Measurements from ENCODE around the gene DPEP1.
"Not testable (repeated sequence)": the region's sequence is repeated elsewhere in the genome, so short reads cannot be mapped to it uniquely, and the experiment has no call there.

Gene DPEP1

GRCh38 chr16:89613231-89613953 lies at the start of gene DPEP1:
TSS of gene DPEP1 (plus strand) at chr16:89613642. CDS start at chr16:89630411, 16,769 bp downstream.
- no peaks in the 10 kb centered on the region for H3K27me3 ChIP-seq (ENCODE audit: control insufficient read depth in 1 of 2, insufficient read depth in 2 of 2, low read length in 2 of 2)

DNA sequence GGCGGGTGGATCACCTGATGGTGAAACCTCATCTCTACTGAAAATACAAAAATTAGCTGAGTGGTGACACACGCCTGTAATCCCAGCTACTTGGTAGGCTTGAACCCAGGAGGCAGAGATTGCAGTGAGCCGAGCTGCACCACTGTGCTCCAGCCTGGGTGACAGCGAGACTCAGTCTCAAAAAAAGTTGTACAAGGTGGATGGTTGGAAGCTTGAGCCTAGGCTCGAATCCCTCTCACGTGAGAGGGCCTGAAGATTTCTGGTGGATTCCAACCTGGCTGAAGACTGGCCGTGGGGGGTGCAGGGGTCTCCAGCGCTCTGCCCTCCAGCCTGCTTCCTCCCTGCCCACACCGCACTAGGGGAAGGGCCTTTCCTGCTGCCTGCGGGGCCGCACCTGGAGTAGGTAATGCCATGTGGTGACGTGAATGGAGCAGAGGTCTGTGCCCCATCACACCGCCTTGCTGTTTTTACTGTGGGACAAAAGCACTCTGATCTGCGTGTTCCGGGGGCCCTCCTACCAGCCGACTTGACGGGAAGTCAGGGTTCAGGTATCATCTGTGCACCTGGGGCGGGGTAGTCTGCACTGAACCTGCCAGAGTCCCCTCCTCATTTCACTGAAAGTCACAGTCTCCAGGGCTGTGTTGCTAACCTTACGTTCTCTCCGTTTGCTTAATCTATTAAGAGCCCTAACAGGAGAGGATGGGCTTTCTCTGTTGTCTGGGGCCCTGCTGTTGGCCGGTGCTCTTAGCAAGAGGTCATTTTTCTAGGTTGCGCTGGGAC lies 48.8 kb upstream of the DPEP1 start:
- Histone ChIP-seq H3K4me3 (ENCODE audit: low read depth in 1 of 2, low read length in 2 of 2) (peak overlapping the region in 1 of 2 donors; percentile 16), H3K27me3 (ENCODE audit: control insufficient read depth in 1 of 2, insufficient read depth in 2 of 2, low read length in 2 of 2) (peaks cover 6% of the 10 kb centered on the region in 2 donors), H3K9ac (ENCODE audit: low read depth in 1 of 2, low read length in 2 of 2) (peak overlapping the region; percentile 51 to 60), H3K9me3 (ENCODE audit: control insufficient read depth in 1 of 2, low read length in 2 of 2) (no peaks in the 10 kb centered on the region), H3K4me1 (ENCODE audit: control insufficient read depth in 1 of 2, insufficient read depth in 2 of 2, low read length in 2 of 2) (peaks cover 48 to 52% of the 10 kb centered on the region in 2 donors), H3K36me3 (ENCODE audit: control insufficient read depth in 1 of 2, insufficient read depth in 2 of 2, low read length in 2 of 2) (peaks cover 29 to 35% of the 10 kb centered on the region in 2 donors), H3K27ac (ENCODE audit: low read depth, low read length) (no peak overlapping the region)

More at GRCh38 chr16:89613231-89613953, at the start of gene DPEP1:
- Histone ChIP-seq H3K27ac (ENCODE audit: low read depth, low read length) (no peak within 1 kb of the TSS), H3K36me3 (ENCODE audit: control insufficient read depth in 1 of 2, insufficient read depth in 2 of 2, low read length in 2 of 2) (no peaks in the 10 kb centered on the region), H3K4me3 (ENCODE audit: low read depth in 1 of 2, low read length in 2 of 2) (peak within 1 kb of the TSS; percentile 61 to 65), H3K9me3 (ENCODE audit: control insufficient read depth in 1 of 2, low read length in 2 of 2) (no peaks in the 10 kb centered on the region), H3K9ac (ENCODE audit: low read depth in 1 of 2, low read length in 2 of 2) (peak within 1 kb of the TSS; percentile 63 to 66), H3K4me1 (ENCODE audit: control insufficient read depth in 1 of 2, insufficient read depth in 2 of 2, low read length in 2 of 2) (peaks cover 13 to 17% of the 10 kb centered on the region in 2 donors)

DNA sequence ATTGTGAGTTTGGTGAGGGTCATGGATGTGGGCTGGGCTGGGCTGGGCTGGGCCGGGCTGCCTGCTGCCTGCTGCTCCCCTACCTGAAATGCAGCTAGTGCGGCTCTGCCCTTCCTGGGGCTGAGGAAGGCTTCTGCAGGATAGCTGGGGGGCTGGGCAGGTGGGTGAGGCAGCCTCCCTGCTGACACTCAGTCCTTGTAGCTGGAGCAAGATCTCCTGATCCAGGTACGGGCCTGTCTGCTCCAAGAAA lies 48.3 kb upstream of the DPEP1 start:
- H3K36me3 ChIP-seq (ENCODE audit: control insufficient read depth in 1 of 2, insufficient read depth in 2 of 2, low read length in 2 of 2): peaks cover 29 to 35% of the 10 kb centered on the region in 2 donors
- no peaks in the 10 kb centered on the region for H3K9me3 ChIP-seq (ENCODE audit: control insufficient read depth in 1 of 2, low read length in 2 of 2)
- no peak overlapping the region for H3K27ac ChIP-seq (ENCODE audit: low read depth, low read length)
- peaks cover 11% of the 10 kb centered on the region in 2 donors for H3K27me3 ChIP-seq (ENCODE audit: control insufficient read depth in 1 of 2, insufficient read depth in 2 of 2, low read length in 2 of 2)
- peaks cover 45 to 50% of the 10 kb centered on the region in 2 donors for H3K4me1 ChIP-seq (ENCODE audit: control insufficient read depth in 1 of 2, insufficient read depth in 2 of 2, low read length in 2 of 2)
- H3K4me3 ChIP-seq (ENCODE audit: low read depth in 1 of 2, low read length in 2 of 2): peak overlapping the region; percentile 45 to 50
- H3K9ac ChIP-seq (ENCODE audit: low read depth in 1 of 2, low read length in 2 of 2): peak overlapping the region; percentile 51 to 60

DNA sequence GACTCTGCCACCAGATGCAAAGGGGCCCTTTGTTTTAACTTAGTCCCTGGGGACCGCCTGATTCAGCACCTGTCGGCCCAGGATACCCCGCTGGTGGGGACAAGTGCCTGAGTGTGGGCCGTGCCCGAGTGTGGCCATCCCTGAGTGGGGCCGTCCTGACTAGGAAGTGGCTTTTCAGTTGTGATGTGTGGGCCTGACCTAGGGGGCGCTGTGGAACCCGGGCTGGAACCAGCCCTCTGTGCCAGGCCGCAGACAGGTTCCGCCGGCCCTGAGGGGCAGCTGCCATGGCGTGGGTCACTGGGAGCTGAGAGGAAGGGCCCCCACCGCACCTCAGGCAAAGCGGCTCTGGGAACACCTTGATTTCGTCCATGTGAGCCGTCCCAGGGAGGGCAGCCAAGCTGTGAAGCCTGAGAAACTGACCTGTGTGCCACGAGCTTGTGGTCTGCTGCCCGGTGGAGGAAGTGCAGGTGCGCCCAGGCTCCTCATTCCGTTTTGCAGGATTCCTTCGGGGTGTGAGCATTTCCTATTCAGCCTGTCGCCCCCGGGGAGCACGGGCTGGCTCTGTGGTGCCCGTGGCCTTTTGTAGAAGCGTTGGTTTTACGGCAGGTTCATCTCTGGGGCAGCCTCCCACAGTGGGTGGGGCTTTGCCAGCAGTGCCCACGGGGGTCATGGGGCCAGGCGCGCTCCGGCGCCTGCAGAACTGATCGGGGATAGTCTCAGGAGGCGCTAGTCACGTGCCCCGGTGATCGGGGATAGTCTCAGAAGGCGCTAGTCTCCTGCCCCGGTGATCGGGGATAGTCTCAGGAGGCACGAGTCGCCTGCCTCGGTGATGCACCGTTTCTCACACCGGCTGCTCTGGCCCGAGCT lies 47.7 kb upstream of the DPEP1 start:
- peaks cover 13 to 16% of the 10 kb centered on the region in 2 donors for H3K27me3 ChIP-seq (ENCODE audit: control insufficient read depth in 1 of 2, insufficient read depth in 2 of 2, low read length in 2 of 2)
- H3K27ac ChIP-seq (ENCODE audit: low read depth, low read length): no peak overlapping the region
- peaks cover 29 to 35% of the 10 kb centered on the region in 2 donors for H3K36me3 ChIP-seq (ENCODE audit: control insufficient read depth in 1 of 2, insufficient read depth in 2 of 2, low read length in 2 of 2)
- peaks cover 45 to 50% of the 10 kb centered on the region in 2 donors for H3K4me1 ChIP-seq (ENCODE audit: control insufficient read depth in 1 of 2, insufficient read depth in 2 of 2, low read length in 2 of 2)
- no peaks in the 10 kb centered on the region for H3K9me3 ChIP-seq (ENCODE audit: control insufficient read depth in 1 of 2, low read length in 2 of 2)
- peak overlapping the region; percentile 51 to 60 for H3K9ac ChIP-seq (ENCODE audit: low read depth in 1 of 2, low read length in 2 of 2)
- peak overlapping the region; percentile 45 to 50 for H3K4me3 ChIP-seq (ENCODE audit: low read depth in 1 of 2, low read length in 2 of 2)

GRCh38 chr16:89567656-89568594 lies 45.5 kb upstream of the DPEP1 start:
- H3K27me3 ChIP-seq (ENCODE audit: control insufficient read depth in 1 of 2, insufficient read depth in 2 of 2, low read length in 2 of 2): peaks cover 13 to 22% of the 10 kb centered on the region in 2 donors
- no peaks in the 10 kb centered on the region for H3K9me3 ChIP-seq (ENCODE audit: control insufficient read depth in 1 of 2, low read length in 2 of 2)
- no peak overlapping the region for H3K4me3 ChIP-seq (ENCODE audit: low read depth in 1 of 2, low read length in 2 of 2)
- peaks cover 41 to 45% of the 10 kb centered on the region in 2 donors for H3K4me1 ChIP-seq (ENCODE audit: control insufficient read depth in 1 of 2, insufficient read depth in 2 of 2, low read length in 2 of 2)
- no peak overlapping the region for H3K9ac ChIP-seq (ENCODE audit: low read depth in 1 of 2, low read length in 2 of 2)
- peaks cover 17 to 20% of the 10 kb centered on the region in 2 donors for H3K36me3 ChIP-seq (ENCODE audit: control insufficient read depth in 1 of 2, insufficient read depth in 2 of 2, low read length in 2 of 2)
- no peak overlapping the region for H3K27ac ChIP-seq (ENCODE audit: low read depth, low read length)

DNA sequence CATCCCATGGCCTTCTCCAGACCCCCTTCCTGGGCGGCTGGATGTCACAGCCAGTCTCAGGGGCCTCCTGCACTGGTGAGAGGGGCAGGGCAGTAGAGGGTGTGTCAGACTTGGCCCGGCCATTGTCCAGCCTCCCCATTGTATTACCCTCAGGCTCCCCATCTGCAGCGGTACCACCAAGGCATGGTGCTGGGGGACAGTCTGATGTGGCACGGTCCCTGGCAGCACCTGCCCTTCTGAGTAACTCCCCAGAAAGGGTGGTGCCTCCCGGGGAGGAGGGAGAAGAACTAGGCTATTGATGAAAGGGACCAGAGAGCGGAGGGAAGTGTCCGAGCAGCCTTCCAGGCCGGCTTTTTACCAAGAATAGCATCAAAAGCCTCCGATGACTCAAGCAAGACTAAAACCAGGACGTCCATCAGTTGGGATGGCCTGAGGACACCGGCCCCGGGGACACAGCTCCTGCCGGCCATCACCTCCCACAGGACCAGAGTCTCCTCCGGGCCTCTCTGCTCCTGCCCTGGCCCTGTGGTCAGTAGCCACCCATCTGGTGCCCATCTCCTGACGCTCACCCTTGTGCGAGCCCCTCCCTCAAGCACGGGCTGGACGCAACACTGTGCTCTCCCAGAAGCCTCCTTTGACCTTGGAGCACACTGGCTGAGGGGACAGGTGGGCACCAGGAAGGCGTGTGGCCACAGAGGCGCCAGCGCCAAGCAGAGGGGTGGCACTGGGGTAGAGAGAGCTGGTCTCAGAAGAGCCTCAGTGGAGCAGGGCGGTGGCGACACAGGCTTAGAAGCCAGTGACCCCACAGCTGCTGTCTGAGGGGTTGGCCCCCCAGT lies 43.7 kb upstream of the DPEP1 start:
- Histone ChIP-seq H3K36me3 (ENCODE audit: control insufficient read depth in 1 of 2, insufficient read depth in 2 of 2, low read length in 2 of 2) (peaks cover 2% of the 10 kb centered on the region in 2 donors), H3K27me3 (ENCODE audit: control insufficient read depth in 1 of 2, insufficient read depth in 2 of 2, low read length in 2 of 2) (peaks cover 22 to 25% of the 10 kb centered on the region in 2 donors), H3K27ac (ENCODE audit: low read depth, low read length) (no peak overlapping the region), H3K9ac (ENCODE audit: low read depth in 1 of 2, low read length in 2 of 2) (no peak overlapping the region), H3K4me1 (ENCODE audit: control insufficient read depth in 1 of 2, insufficient read depth in 2 of 2, low read length in 2 of 2) (peaks cover 24 to 33% of the 10 kb centered on the region in 2 donors), H3K9me3 (ENCODE audit: control insufficient read depth in 1 of 2, low read length in 2 of 2) (no peaks in the 10 kb centered on the region), H3K4me3 (ENCODE audit: low read depth in 1 of 2, low read length in 2 of 2) (no peak overlapping the region)

- Histone ChIP-seq H3K27ac (ENCODE audit: low read depth, low read length) (no peak overlapping the region), H3K9me3 (ENCODE audit: control insufficient read depth in 1 of 2, low read length in 2 of 2) (no peaks in the 10 kb centered on the region), H3K36me3 (ENCODE audit: control insufficient read depth in 1 of 2, insufficient read depth in 2 of 2, low read length in 2 of 2) (no peaks in the 10 kb centered on the region), H3K4me1 (ENCODE audit: control insufficient read depth in 1 of 2, insufficient read depth in 2 of 2, low read length in 2 of 2) (peaks cover 17 to 32% of the 10 kb centered on the region in 2 donors), H3K27me3 (ENCODE audit: control insufficient read depth in 1 of 2, insufficient read depth in 2 of 2, low read length in 2 of 2) (peaks cover 22 to 25% of the 10 kb centered on the region in 2 donors), H3K9ac (ENCODE audit: low read depth in 1 of 2, low read length in 2 of 2) (no peak overlapping the region), H3K4me3 (ENCODE audit: low read depth in 1 of 2, low read length in 2 of 2) (no peak overlapping the region)
These were observed 43.0 kb upstream of the DPEP1 start for GRCh38 chr16:89570342-89570923.

- H3K27ac ChIP-seq (ENCODE audit: low read depth, low read length); H3K9ac ChIP-seq (ENCODE audit: low read depth in 1 of 2, low read length in 2 of 2); H3K36me3 ChIP-seq (ENCODE audit: control insufficient read depth in 1 of 2, insufficient read depth in 2 of 2, low read length in 2 of 2); H3K9me3 ChIP-seq (ENCODE audit: control insufficient read depth in 1 of 2, low read length in 2 of 2); H3K4me3 ChIP-seq (ENCODE audit: low read depth in 1 of 2, low read length in 2 of 2): not testable (repeated sequence)
- Histone ChIP-seq H3K4me1 (ENCODE audit: control insufficient read depth in 1 of 2, insufficient read depth in 2 of 2, low read length in 2 of 2) (peaks cover 11 to 25% of the 10 kb centered on the region in 2 donors), H3K27me3 (ENCODE audit: control insufficient read depth in 1 of 2, insufficient read depth in 2 of 2, low read length in 2 of 2) (peaks cover 22 to 25% of the 10 kb centered on the region in 2 donors)
These were observed 42.4 kb upstream of the DPEP1 start for GRCh38 chr16:89570983-89571598.

Data from duodenal mucosa (tissue), 2 donors.